ENCODE measurements around the gene TPK1. TPM values are rescaled to one million over a fixed set of nuclear protein-coding genes. Genes with fewer than 3 reads are reported as not detected.

Gene TPK1
- total RNA-seq, 1 experiment from 2014 or later, result 3.1 TPM

DNA sequence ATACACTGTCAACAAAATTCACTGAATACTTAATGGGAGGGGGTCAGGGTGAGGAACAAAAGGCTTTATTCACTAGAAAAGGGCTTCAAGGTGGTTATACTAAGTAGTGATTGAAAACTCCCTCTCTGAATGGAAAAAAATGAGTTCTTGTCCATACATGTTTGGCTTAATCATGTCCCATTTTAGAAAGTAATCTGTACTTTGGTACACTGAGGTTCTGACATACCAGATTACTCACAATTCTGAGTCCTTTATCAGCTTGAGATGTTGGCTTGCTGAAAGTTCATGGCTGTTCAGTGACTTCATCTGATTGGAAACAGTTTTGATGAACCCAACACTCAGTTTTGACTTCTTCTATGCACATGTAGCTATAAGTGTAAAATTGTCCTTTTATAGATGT is 419.5 kb downstream of the TPK1 start:
- Histone ChIP-seq H4K8ac (replicated peaks; ENCODE audit: insufficient read length, low read depth, low read length) (no peak overlapping the region), H3K4ac (ENCODE audit: low read depth, low read length) (no peak overlapping the region), H3K56ac (ENCODE audit: insufficient read length, low read depth, low read length) (no peak overlapping the region), H3K27me3 (ENCODE audit: insufficient read depth, low read length) (no peaks in the 10 kb centered on the region), H2AFZ (ENCODE audit: low read length) (no peak overlapping the region), H2BK120ac (ENCODE audit: low read depth, low read length, poor library complexity, severe bottlenecking) (no peak overlapping the region), H4K91ac (ENCODE audit: insufficient read length, low read depth, low read length) (no peak overlapping the region), H3K79me2 (ENCODE audit: insufficient read depth, low read length) (no peaks in the 10 kb centered on the region), H3K27ac (ENCODE audit: insufficient read length, low read depth, low read length) (no peak overlapping the region), H2BK5ac (ENCODE audit: insufficient read length, low read length) (no peak overlapping the region), H3K23me2 (ENCODE audit: insufficient read length, low read depth, low read length, poor library complexity, severe bottlenecking) (no peaks in the 10 kb centered on the region), H3K9me3 (ENCODE audit: control insufficient read depth, low read depth, low read length) (no peaks in the 10 kb centered on the region), H3K18ac (ENCODE audit: insufficient read length, low read depth, low read length) (no peak overlapping the region), H3K23ac (ENCODE audit: insufficient read length, low read depth, low read length) (no peak overlapping the region), H3K9ac (ENCODE audit: extremely low read depth, insufficient read length, low read length) (no peak overlapping the region), H4K20me1 (ENCODE audit: control insufficient read depth, insufficient read depth, insufficient read length) (no peaks in the 10 kb centered on the region), H2AK5ac (ENCODE audit: insufficient read length, low read length) (no peak overlapping the region), H3T11ph (ENCODE audit: low read length) (no peak overlapping the region), H3K4me2 (ENCODE audit: insufficient read depth, insufficient read length, low read length) (no peak overlapping the region), H3K4me1 (ENCODE audit: insufficient read depth, low read length) (peaks cover 4% of the 10 kb centered on the region; the same call in 1 of the 2 replicates), H3K14ac (ENCODE audit: insufficient read depth, low read length) (no peak overlapping the region), H2BK12ac (ENCODE audit: insufficient read length, low read depth, low read length) (no peak overlapping the region), H3K79me1 (ENCODE audit: insufficient read depth, low read depth, low read length, poor library complexity, severe bottlenecking) (no peaks in the 10 kb centered on the region), H4K5ac (ENCODE audit: insufficient read length, low read depth, low read length) (no peak overlapping the region), H2BK15ac (ENCODE audit: low read depth, low read length) (no peak overlapping the region), H2BK20ac (ENCODE audit: low read depth, low read length, poor library complexity, severe bottlenecking) (no peak overlapping the region)
- no peak for DNase-seq
- Mint-ChIP-seq H3K27me3 (ENCODE audit: low read depth) (no peaks in the 10 kb centered on the region), H3K27ac (no peak overlapping the region), H3K4me1 (peaks cover 5 to 12% of the 10 kb centered on the region in 2 experiments), H3K9me3 (peaks cover 9 to 12% of the 10 kb centered on the region in 2 experiments; a peak in 4 of 5 replicates), H3K4me3 (no peak overlapping the region), H3K36me3 (ENCODE audit: insufficient read depth in 1 of 3, low read depth in 3 of 3) (peaks cover 0 to 20% (median 4%) of the 10 kb centered on the region in 3 experiments; a peak in 5 of 7 replicates)
- TF ChIP-seq, protein P1, sequence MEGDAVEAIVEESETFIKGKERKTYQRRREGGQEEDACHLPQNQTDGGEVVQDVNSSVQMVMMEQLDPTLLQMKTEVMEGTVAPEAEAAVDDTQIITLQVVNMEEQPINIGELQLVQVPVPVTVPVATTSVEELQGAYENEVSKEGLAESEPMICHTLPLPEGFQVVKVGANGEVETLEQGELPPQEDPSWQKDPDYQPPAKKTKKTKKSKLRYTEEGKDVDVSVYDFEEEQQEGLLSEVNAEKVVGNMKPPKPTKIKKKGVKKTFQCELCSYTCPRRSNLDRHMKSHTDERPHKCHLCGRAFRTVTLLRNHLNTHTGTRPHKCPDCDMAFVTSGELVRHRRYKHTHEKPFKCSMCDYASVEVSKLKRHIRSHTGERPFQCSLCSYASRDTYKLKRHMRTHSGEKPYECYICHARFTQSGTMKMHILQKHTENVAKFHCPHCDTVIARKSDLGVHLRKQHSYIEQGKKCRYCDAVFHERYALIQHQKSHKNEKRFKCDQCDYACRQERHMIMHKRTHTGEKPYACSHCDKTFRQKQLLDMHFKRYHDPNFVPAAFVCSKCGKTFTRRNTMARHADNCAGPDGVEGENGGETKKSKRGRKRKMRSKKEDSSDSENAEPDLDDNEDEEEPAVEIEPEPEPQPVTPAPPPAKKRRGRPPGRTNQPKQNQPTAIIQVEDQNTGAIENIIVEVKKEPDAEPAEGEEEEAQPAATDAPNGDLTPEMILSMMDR (conservative IDR thresholded peaks at IDR 0.05), result no peak

All from H9 (cell line).